DND-41 (cell line): Measurements from ENCODE around the gene NAA16.

Experiments
- EZH2 ChIP-seq: IDR thresholded peaks from 3 replicates; pipeline ENCODE4 v1.6.1; 2012; ENCODE audit warnings: borderline replicate concordance, low read depth, mild to moderate bottlenecking, moderate library complexity, low read length, inconsistent platforms; ENCODE audit not compliant: severe bottlenecking
- TF ChIP-seq, protein P1 (sequence below): IDR thresholded peaks from 2 replicates; pipeline ENCODE4 v1.5.1; 2012; ENCODE audit warnings: borderline replicate concordance, low read length, moderate library complexity, mild to moderate bottlenecking; ENCODE audit not compliant: poor library complexity, severe bottlenecking; ENCODE audit errors: extremely low read depth

- TF ChIP-seq, protein P1, sequence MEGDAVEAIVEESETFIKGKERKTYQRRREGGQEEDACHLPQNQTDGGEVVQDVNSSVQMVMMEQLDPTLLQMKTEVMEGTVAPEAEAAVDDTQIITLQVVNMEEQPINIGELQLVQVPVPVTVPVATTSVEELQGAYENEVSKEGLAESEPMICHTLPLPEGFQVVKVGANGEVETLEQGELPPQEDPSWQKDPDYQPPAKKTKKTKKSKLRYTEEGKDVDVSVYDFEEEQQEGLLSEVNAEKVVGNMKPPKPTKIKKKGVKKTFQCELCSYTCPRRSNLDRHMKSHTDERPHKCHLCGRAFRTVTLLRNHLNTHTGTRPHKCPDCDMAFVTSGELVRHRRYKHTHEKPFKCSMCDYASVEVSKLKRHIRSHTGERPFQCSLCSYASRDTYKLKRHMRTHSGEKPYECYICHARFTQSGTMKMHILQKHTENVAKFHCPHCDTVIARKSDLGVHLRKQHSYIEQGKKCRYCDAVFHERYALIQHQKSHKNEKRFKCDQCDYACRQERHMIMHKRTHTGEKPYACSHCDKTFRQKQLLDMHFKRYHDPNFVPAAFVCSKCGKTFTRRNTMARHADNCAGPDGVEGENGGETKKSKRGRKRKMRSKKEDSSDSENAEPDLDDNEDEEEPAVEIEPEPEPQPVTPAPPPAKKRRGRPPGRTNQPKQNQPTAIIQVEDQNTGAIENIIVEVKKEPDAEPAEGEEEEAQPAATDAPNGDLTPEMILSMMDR, result no peak
- no peak for TF ChIP-seq EZH2
Observed at GRCh38 chr13:41409611-41410010, 98.5 kb downstream of the NAA16 start.
